ENCODE results near the gene PAOX.
A peak's percentile ranks its signal among the peaks of the same experiment; 100 is the strongest.

The PAOX gene

GRCh38 chr10:133388973-133389818, 10.1 kb downstream of the PAOX start:
- H3K4me3 ChIP-seq (ENCODE audit: low read depth, low read length): peak overlapping the region; percentile 73
- peak; percentile 3 for TF ChIP-seq CTCF (IDR thresholded peaks at IDR 0.05; ENCODE audit: low read depth, low read length, missing control alignments)
- DNase-seq (ENCODE audit: low read depth): peak; percentile 98

GRCh38 chr10:133390597-133391248, 11.7 kb downstream of the PAOX start:
- TF ChIP-seq CTCF (IDR thresholded peaks at IDR 0.05; ENCODE audit: low read depth, low read length, missing control alignments): no peak
- H3K4me3 ChIP-seq (ENCODE audit: low read depth, low read length): peak overlapping the region; percentile 73
- DNase-seq (ENCODE audit: low read depth): no peak

- DNase-seq (ENCODE audit: low read depth): no peak
- peak overlapping the region; percentile 73; the same call in 1 of the 2 replicates for H3K4me3 ChIP-seq (ENCODE audit: low read depth, low read length)
- TF ChIP-seq CTCF (IDR thresholded peaks at IDR 0.05; ENCODE audit: low read depth, low read length, missing control alignments): no peak
Measured at GRCh38 chr10:133391249-133391635, 12.2 kb downstream of the PAOX start.

GRCh38 chr10:133391761-133392518, 12.9 kb downstream of the PAOX start:
- DNase-seq (ENCODE audit: low read depth): no peak
- TF ChIP-seq CTCF (IDR thresholded peaks at IDR 0.05; ENCODE audit: low read depth, low read length, missing control alignments): no peak
- peak overlapping the region; percentile 73 for H3K4me3 ChIP-seq (ENCODE audit: low read depth, low read length)

- DNase-seq (ENCODE audit: low read depth): no peak
- peak overlapping the region; percentile 88; the same call in 1 of the 2 replicates for H3K4me3 ChIP-seq (ENCODE audit: low read depth, low read length)
- TF ChIP-seq CTCF (IDR thresholded peaks at IDR 0.05; ENCODE audit: low read depth, low read length, missing control alignments): no peak
Measured at GRCh38 chr10:133393401-133394063, 14.5 kb downstream of the PAOX start.

- peak; percentile 75 for DNase-seq (ENCODE audit: low read depth)
- peak within 1 kb of the TSS; percentile 88 for H3K4me3 ChIP-seq (ENCODE audit: low read depth, low read length)
- peak; percentile 11 for TF ChIP-seq CTCF (IDR thresholded peaks at IDR 0.05; ENCODE audit: low read depth, low read length, missing control alignments)
Measured at GRCh38 chr10:133394064-133394663, 15.1 kb downstream of the PAOX start, which contains the start of gene MTG1. TSS of gene MTG1 (plus strand) at chr10:133394157. CDS start at chr10:133394221, 64 bp downstream.

Measured in GM12864 (cell line).